Adrenal gland (tissue), 12 donors: ENCODE data around the gene C1QL4. TPM values are rescaled to one million over a fixed set of nuclear protein-coding genes. Genes with fewer than 3 reads are reported as not detected.
"Not testable (repeated sequence)": the region's sequence is repeated elsewhere in the genome, so short reads cannot be mapped to it uniquely, and the experiment has no call there.

Experiments used
- DNase-seq, 7 donors: peaks; one replicate each; pipeline ENCODE4 v3.0.0-alpha.2; 2019 to 2020
- H3K27ac ChIP-seq, 5 donors: fragments of 200-600 bp; sonication (generic) in 4 of 5; 1 replicate in 3 of 5; 2 replicates in 2 of 5; pipeline versions ENCODE4 v1.5.1 to v1.8.0; 2016 to 2020; ENCODE audit warnings: mild to moderate bottlenecking in 1 of 5
- H3K27me3 ChIP-seq: fragments of 200-600 bp; 2 replicates; pipeline ENCODE4 v1.8.0; 2021
- H3K36me3 ChIP-seq, 2 donors: fragments of 200-600 bp; replicated peaks in 1 of 2; 1 replicate in 1 of 2; 2 replicates in 1 of 2; pipeline versions ENCODE4 v1.5.1 to v1.8.0; 2018 to 2022
- H3K4me1 ChIP-seq, 2 donors: fragments of 200-600 bp; replicated peaks in 1 of 2; 1 replicate in 1 of 2; 2 replicates in 1 of 2; pipeline versions ENCODE4 v1.5.1 to v1.8.0; 2018 to 2021
- H3K4me3 ChIP-seq, 4 donors: fragments of 200-600 bp; sonication (generic) in 3 of 4; one replicate each; pipeline ENCODE4 v1.5.1; 2016 to 2018
- H3K9me3 ChIP-seq, 3 donors: fragments of 200-600 bp; sonication (generic) in 1 of 3; replicated peaks in 1 of 3; 1 replicate in 2 of 3; 2 replicates in 1 of 3; pipeline versions ENCODE4 v1.5.1 to v1.8.0; 2016 to 2021
- CTCF ChIP-seq, 6 experiments: fragments of 450-650 bp in 4 of 6; fragments of 200-600 bp in 2 of 6; sonication (generic) in 1 of 6; IDR thresholded peaks; 1 replicate in 5 of 6; 2 replicates in 1 of 6; pipeline versions ENCODE4 v1.5.1 to v1.8.0; 2016 to 2021; ENCODE audit warnings: antibody characterized with exemption in 6 of 6, mild to moderate bottlenecking in 2 of 6, moderate library complexity in 1 of 6
- POLR2A ChIP-seq, 2 donors: fragments of 450-650 bp; IDR thresholded peaks; one replicate each; pipeline ENCODE4 v1.6.1; 2017; ENCODE audit warnings: antibody characterized with exemption in 2 of 2, mild to moderate bottlenecking in 2 of 2, moderate library complexity in 1 of 2
- WGBS, 4 donors: extraction: QIAGEN DNeasy Blood & Tissue Kit in 2 of 4; methylation state at CpG; one replicate each; pipeline versions ENCODE4 v1.1.5 to v1.1.7; 2013 to 2017; 5-methylcytosine and 5-hydroxymethylcytosine counted together
- intact Hi-C, 2 donors: fragments of 100-400 bp; cut with DNase I; formaldehyde crosslinking; loops; one replicate each; pipeline versions ENCODE4 v1.14.1 to v1.15.0; 2022 to 2023
- polyA plus RNA-seq, 3 donors: library from polyadenylated mRNA; stranded (reverse); fragments of 200-250 nt in 2 of 3; fragments of 350-450 nt in 1 of 3; fragmentation: Illumina TruSeq in 1 of 3; extraction: RNeasy Lipid Tissue Mini Kit (QIAGEN cat#74804) in 1 of 3; gene quantifications; one replicate each; pipeline ENCODE4 v1.2.3, GENCODE V29; 2013 to 2014
- total RNA-seq, 9 donors: library from RNA; depleted of rRNA in 4 of 9; stranded (reverse); fragments of >200 nt in 4 of 9; fragments of 120-200 nt in 1 of 9; fragmentation: NEBNext Ultra II Directional in 1 of 9; extraction: Animal tissue kit (Norgen Biotek cat#: 25700) in 1 of 9; gene quantifications; one replicate each; pipeline versions ENCODE4 v1.1.0 to v1.2.4, GENCODE V29; 2013 to 2023
- donor health status: healthy with polysubstance abuse.
- donor health status: Bipolar disorder and iron deficiency.
- donor health status: DM: yes; HTN: yes; CAD: no.
- donor health status: DM: no; HTN: no; CAD: no.
- donor health status: DM: no; HTN: no; CAD: no.
- donor health status: DM: yes; HTN: yes; CAD: no.

C1QL4 gene
- total and polyA plus RNA-seq, 12 donors: 0.14 to 0.20 TPM; not detected in 10

GRCh38 chr12:49335955-49336644, 888 bp downstream of the C1QL4 start:
- H3K4me3 ChIP-seq: peak overlapping the region in 1 of 4 donors; percentile 40
- H3K4me1 ChIP-seq: peaks cover 5 to 13% of the 10 kb centered on the region in 2 donors
- TF ChIP-seq CTCF (IDR thresholded peaks at IDR 0.05) (no peak), POLR2A (IDR thresholded peaks at IDR 0.05) (no peak)
- no peak for DNase-seq
- WGBS, 4 donors: 19 to 40% (median 30%) methylated on average over 19 to 72 of the region's 72 CpGs
- H3K27ac ChIP-seq: no peak overlapping the region
- H3K9me3 ChIP-seq: no peaks in the 10 kb centered on the region
- no peaks in the 10 kb centered on the region for H3K36me3 ChIP-seq
- intact Hi-C loops: no loop called here
- H3K27me3 ChIP-seq: peaks cover 34% of the 10 kb centered on the region

DNA sequence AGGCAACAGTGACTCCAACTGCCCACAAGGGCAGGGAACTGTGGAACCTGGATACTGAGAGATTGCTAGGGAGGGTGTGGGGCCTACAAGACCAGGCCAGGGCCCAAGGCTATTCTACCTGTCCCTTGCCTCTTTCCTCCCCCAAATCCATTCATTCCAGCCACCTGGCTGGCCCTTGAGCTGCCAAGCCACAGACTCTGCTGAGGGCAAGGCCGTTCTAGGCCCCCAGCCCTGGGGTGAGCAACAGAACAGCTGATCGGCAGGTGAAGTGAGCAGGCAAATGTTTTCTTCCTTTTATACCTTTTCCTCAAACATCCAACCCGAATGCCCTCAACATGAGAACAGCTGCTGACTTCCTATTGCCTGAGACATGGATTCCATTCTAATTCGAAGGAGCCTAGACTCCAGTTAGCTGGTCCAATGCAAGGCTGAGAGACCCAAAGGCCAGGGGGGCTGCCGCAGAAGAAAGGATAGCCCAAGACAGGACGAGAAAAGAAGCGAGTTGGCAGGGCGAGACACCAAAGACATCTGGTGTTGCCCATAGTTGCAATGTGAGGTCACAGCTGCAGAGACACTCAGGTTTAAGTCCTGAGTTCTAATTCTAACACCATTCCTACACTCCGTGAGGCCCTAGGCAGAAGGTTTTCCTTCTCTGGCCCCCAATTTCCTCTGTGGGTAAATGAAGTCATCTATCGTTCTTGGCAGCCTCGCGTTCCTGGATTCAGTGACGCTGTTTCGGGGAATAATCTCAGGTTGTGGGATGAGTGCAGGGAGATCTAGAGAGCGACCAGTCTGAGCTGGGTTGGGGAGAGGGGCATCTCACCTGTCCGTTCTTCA, 1.7 kb downstream of the C1QL4 start:
- peaks cover 34% of the 10 kb centered on the region for H3K27me3 ChIP-seq

DNA sequence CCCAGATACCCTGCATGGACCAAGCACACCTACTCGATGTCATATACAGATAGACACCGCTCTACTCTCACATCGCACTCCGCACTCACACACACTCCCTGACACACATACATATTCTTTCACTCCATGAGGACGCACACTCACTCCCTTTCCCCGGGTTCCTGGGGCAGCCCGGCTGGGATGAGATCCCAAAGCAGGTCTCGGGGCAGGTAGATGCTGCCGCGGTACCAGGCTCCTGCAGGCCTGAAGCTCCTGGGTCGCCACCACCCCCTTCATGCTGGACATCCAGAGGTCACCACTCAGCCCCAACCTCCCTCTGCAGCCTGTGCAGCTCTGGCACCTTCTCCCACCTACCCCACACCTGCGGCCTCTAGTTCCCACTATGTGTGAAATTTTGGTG, 2.3 kb downstream of the C1QL4 start:
- 61 to 77% (median 73%) methylated on average over 11 to 12 of the region's 12 CpGs for WGBS, 4 donors
- intact Hi-C loops: no loop called here
- no peak overlapping the region for H3K27ac ChIP-seq
- H3K9me3 ChIP-seq: no peaks in the 10 kb centered on the region
- H3K27me3 ChIP-seq: peaks cover 34% of the 10 kb centered on the region
- peaks cover 5 to 9% of the 10 kb centered on the region in 2 donors for H3K4me1 ChIP-seq
- DNase-seq: no peak
- H3K36me3 ChIP-seq: no peaks in the 10 kb centered on the region
- TF ChIP-seq POLR2A (IDR thresholded peaks at IDR 0.05) (no peak), CTCF (IDR thresholded peaks at IDR 0.05) (no peak)
- H3K4me3 ChIP-seq: no peak overlapping the region

More for the DNA sequence above, 1.7 kb downstream of the C1QL4 start:
- intact Hi-C loops: no loop called here
- H3K9me3 ChIP-seq: no peaks in the 10 kb centered on the region
- no peak for DNase-seq
- WGBS, 4 donors: 71 to 79% (median 75%) methylated on average over 16 of the region's 16 CpGs
- peaks cover 5 to 13% of the 10 kb centered on the region in 2 donors for H3K4me1 ChIP-seq
- no peak overlapping the region for H3K27ac ChIP-seq
- TF ChIP-seq POLR2A (IDR thresholded peaks at IDR 0.05): no peak
- no peaks in the 10 kb centered on the region for H3K36me3 ChIP-seq
- no peak overlapping the region for H3K4me3 ChIP-seq

GRCh38 chr12:49334226-49334625, 2.8 kb downstream of the C1QL4 start:
- Histone ChIP-seq H3K36me3 (no peaks in the 10 kb centered on the region), H3K4me3 (no peak overlapping the region), H3K27me3 (peaks cover 34% of the 10 kb centered on the region), H3K4me1 (peaks cover 5% of the 10 kb centered on the region in 2 donors), H3K27ac (no peak overlapping the region), H3K9me3 (no peaks in the 10 kb centered on the region)
- WGBS, 4 donors: 58 to 73% (median 62%) methylated on average over 13 to 19 of the region's 19 CpGs
- no peak for DNase-seq
- TF ChIP-seq POLR2A (IDR thresholded peaks at IDR 0.05): no peak
- intact Hi-C loops: no loop called here

- H3K27ac ChIP-seq, H3K4me3 ChIP-seq, intact Hi-C loops, H3K9me3 ChIP-seq, H3K36me3 ChIP-seq, DNase-seq, H3K4me1 ChIP-seq: not testable (repeated sequence)
- WGBS, 4 donors: 59 to 66% (median 61%) methylated on average over 21 of the region's 21 CpGs
- peaks cover 34% of the 10 kb centered on the region for H3K27me3 ChIP-seq
Measured at GRCh38 chr12:49333778-49334177, 3.2 kb downstream of the C1QL4 start.
